GM23338 (cell line): ENCODE measurements around the gene BMAL1. TPM values are rescaled to one million over a fixed set of nuclear protein-coding genes. Genes with fewer than 3 reads are reported as not detected.

Experiments
- ATAC-seq: fragments of 200-7000 bp; cut with Tn5 transposase; 3 replicates; pipeline ENCODE4 v1.9.1; 2020
- DNase-seq: peaks from one replicate; pipeline ENCODE4 v3.0.0-alpha.2; 2015; ENCODE audit warnings: low spot score
- H2AFZ ChIP-seq: fragments of 200-600 bp; sonication (generic); 2 replicates; pipeline ENCODE4 v1.8.0; 2016; ENCODE audit warnings: antibody characterized with exemption, mild to moderate bottlenecking, moderate library complexity
- H3F3A ChIP-seq: fragments of 200-600 bp; sonication (generic); replicated peaks from 2 replicates; pipeline ENCODE4 v1.8.0; 2017; ENCODE audit warnings: antibody characterized with exemption, mixed run types, low read depth
- H3K27ac ChIP-seq: fragments of 200-600 bp; sonication (generic); 2 replicates; pipeline ENCODE4 v1.6.1; 2016; ENCODE audit warnings: low read depth
- H3K27me3 ChIP-seq: fragments of 200-600 bp; sonication (generic); 2 replicates; pipeline ENCODE4 v1.8.0; 2016; ENCODE audit warnings: mild to moderate bottlenecking, mixed run types, moderate library complexity; ENCODE audit not compliant: insufficient read depth
- H3K36me3 ChIP-seq: fragments of 200-600 bp; sonication (generic); 2 replicates; pipeline ENCODE4 v1.8.0; 2016; ENCODE audit warnings: mild to moderate bottlenecking; ENCODE audit not compliant: insufficient read depth
- H3K4me1 ChIP-seq: fragments of 200-600 bp; sonication (generic); 2 replicates; pipeline ENCODE4 v1.8.0; 2016; ENCODE audit warnings: mild to moderate bottlenecking, moderate library complexity; ENCODE audit not compliant: insufficient read depth
- H3K4me2 ChIP-seq: fragments of 200-600 bp; sonication (generic); 2 replicates; pipeline ENCODE4 v1.7.1; 2017; ENCODE audit warnings: mixed run types
- H3K4me3 ChIP-seq: fragments of 200-600 bp; sonication (generic); 2 replicates; pipeline ENCODE4 v1.6.1; 2016; ENCODE audit warnings: mixed run types
- H3K79me2 ChIP-seq: fragments of 200-600 bp; sonication (generic); replicated peaks from 2 replicates; pipeline ENCODE4 v1.8.0; 2017; ENCODE audit warnings: mild to moderate bottlenecking; ENCODE audit not compliant: insufficient read depth
- H3K9me2 ChIP-seq: fragments of 200-600 bp; sonication (generic); 2 replicates; pipeline ENCODE4 v1.8.0; 2017; ENCODE audit not compliant: insufficient read depth
- H4K20me1 ChIP-seq: fragments of 200-600 bp; sonication (generic); replicated peaks from 2 replicates; pipeline ENCODE4 v1.8.0; 2017; ENCODE audit warnings: mild to moderate bottlenecking; ENCODE audit not compliant: insufficient read depth
- H3K27ac Mint-ChIP-seq: 2 replicates; pipeline ENCODE4 v1.8.0; 2020; ENCODE audit warnings: inconsistent platforms, mild to moderate bottlenecking, moderate library complexity, mixed read lengths
- H3K27me3 Mint-ChIP-seq: 3 replicates; pipeline ENCODE4 v1.8.0; 2022; ENCODE audit warnings: low read depth, mild to moderate bottlenecking, moderate library complexity, mixed read lengths, inconsistent platforms; ENCODE audit not compliant: insufficient read depth, poor library complexity
- H3K36me3 Mint-ChIP-seq: 3 replicates; pipeline ENCODE4 v1.8.0; 2021; ENCODE audit warnings: low read depth, mild to moderate bottlenecking, inconsistent platforms, moderate library complexity, mixed read lengths
- H3K4me1 Mint-ChIP-seq: 3 replicates; pipeline ENCODE4 v1.8.0; 2020; ENCODE audit warnings: mild to moderate bottlenecking, inconsistent platforms, mixed read lengths
- H3K4me3 Mint-ChIP-seq: 3 replicates; pipeline ENCODE4 v1.8.0; 2021; ENCODE audit warnings: moderate library complexity, mild to moderate bottlenecking, inconsistent platforms, mixed read lengths
- H3K9me3 Mint-ChIP-seq: 3 replicates; pipeline ENCODE4 v1.8.0; 2020; ENCODE audit warnings: moderate library complexity, mild to moderate bottlenecking, inconsistent platforms, mixed read lengths
- CREB1 ChIP-seq: fragments of 250-450 bp; sonication (Bioruptor Pico); IDR thresholded peaks from 2 replicates; pipeline ENCODE4 v1.5.0; 2020; ENCODE audit warnings: low read depth, mild to moderate bottlenecking, moderate library complexity
- NANOG ChIP-seq: IDR thresholded peaks from 2 replicates; pipeline ENCODE4 v1.6.1; 2016; ENCODE audit warnings: antibody characterized with exemption, borderline replicate concordance
- STAT1 ChIP-seq: IDR thresholded peaks from one replicate; pipeline ENCODE4 v1.6.1; 2016; ENCODE audit warnings: antibody characterized with exemption; ENCODE audit not compliant: unreplicated experiment
- ZNF114 ChIP-seq: fragments of 250-450 bp; sonication (Bioruptor Pico); IDR thresholded peaks from 2 replicates; pipeline ENCODE4 v1.5.0; 2020; ENCODE audit warnings: mild to moderate bottlenecking, moderate library complexity
- ZNF331 ChIP-seq: fragments of 250-450 bp; sonication (Bioruptor Pico); IDR thresholded peaks from 2 replicates; pipeline ENCODE4 v1.5.0; 2020; ENCODE audit warnings: low read depth, mild to moderate bottlenecking, moderate library complexity
- polyA plus RNA-seq: library from polyadenylated mRNA; unstranded; fragments of >200 nt; fragmentation: Nextera tagmentation; extraction: Ambion mirVana; gene quantifications from 2 replicates; pipeline ENCODE4 v1.2.1, GENCODE V29; 2016
- total RNA-seq: library from RNA; depleted of rRNA; stranded (reverse); fragments of >200 nt; shearing (Covaris generic); gene quantifications from 2 replicates; pipeline ENCODE4 v1.2.3, GENCODE V29; 2014
- TF ChIP-seq, protein P1 (sequence below), 2 experiments: fragments of 200-600 bp in 1 of 2; sonication (generic) in 1 of 2; conservative IDR thresholded peaks; 2 replicates each; pipeline versions ENCODE4 v1.5.1 to v1.6.1; 2016 to 2017; ENCODE audit warnings: antibody characterized with exemption in 2 of 2, low read depth in 2 of 2, mild to moderate bottlenecking in 2 of 2, moderate library complexity in 1 of 2
- TF ChIP-seq, protein P2 (sequence below): fragments of 250-450 bp; sonication (Bioruptor Pico); IDR thresholded peaks from 2 replicates; pipeline ENCODE4 v1.5.0; 2020; ENCODE audit warnings: mild to moderate bottlenecking, moderate library complexity

Gene BMAL1
- total and polyA plus RNA-seq, 2 experiments from 2014 or later: 5.1 to 7.2 TPM

DNA sequence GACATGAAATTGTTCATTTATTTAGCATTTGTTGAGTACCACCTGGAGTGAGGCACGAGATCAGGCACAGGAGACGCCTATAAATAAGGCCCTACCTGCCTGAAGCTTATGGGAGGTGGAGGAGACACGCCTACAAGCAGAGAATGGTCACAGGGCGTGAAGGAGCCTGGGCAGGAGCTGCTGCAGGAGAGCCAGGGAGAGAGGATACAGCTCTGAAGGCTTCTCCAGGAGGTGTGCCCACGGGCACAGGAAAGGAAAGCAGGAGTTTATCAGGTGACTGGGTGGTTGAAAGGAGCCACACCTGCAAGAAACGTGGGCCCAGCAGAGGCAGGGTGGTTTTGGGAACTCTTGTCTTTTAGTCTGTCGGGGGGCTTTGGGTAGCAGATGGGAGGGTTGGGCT, 70.3 kb downstream of the BMAL1 start:
- no peaks in the 10 kb centered on the region for H3K36me3 ChIP-seq
- no peaks in the 10 kb centered on the region for H3K4me1 ChIP-seq
- H3K27me3 Mint-ChIP-seq: peaks cover 8% of the 10 kb centered on the region
- no peak overlapping the region for H2AFZ ChIP-seq
- no peaks in the 10 kb centered on the region for H3K9me2 ChIP-seq
- no peaks in the 10 kb centered on the region; the same call in 2 of the 3 replicates for H3K9me3 Mint-ChIP-seq
- H3K79me2 ChIP-seq: no peaks in the 10 kb centered on the region
- TF ChIP-seq ZNF114 (CRISPR knock-in tag) (no peak), NANOG (no peak), STAT1 (no peak), CREB1 (CRISPR knock-in tag) (no peak), ZNF331 (CRISPR knock-in tag) (no peak)
- TF ChIP-seq, protein P1, sequence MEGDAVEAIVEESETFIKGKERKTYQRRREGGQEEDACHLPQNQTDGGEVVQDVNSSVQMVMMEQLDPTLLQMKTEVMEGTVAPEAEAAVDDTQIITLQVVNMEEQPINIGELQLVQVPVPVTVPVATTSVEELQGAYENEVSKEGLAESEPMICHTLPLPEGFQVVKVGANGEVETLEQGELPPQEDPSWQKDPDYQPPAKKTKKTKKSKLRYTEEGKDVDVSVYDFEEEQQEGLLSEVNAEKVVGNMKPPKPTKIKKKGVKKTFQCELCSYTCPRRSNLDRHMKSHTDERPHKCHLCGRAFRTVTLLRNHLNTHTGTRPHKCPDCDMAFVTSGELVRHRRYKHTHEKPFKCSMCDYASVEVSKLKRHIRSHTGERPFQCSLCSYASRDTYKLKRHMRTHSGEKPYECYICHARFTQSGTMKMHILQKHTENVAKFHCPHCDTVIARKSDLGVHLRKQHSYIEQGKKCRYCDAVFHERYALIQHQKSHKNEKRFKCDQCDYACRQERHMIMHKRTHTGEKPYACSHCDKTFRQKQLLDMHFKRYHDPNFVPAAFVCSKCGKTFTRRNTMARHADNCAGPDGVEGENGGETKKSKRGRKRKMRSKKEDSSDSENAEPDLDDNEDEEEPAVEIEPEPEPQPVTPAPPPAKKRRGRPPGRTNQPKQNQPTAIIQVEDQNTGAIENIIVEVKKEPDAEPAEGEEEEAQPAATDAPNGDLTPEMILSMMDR (conservative IDR thresholded peaks at IDR 0.05; ENCODE audit: low read depth in 2 of 2): no peak
- TF ChIP-seq, protein P2, sequence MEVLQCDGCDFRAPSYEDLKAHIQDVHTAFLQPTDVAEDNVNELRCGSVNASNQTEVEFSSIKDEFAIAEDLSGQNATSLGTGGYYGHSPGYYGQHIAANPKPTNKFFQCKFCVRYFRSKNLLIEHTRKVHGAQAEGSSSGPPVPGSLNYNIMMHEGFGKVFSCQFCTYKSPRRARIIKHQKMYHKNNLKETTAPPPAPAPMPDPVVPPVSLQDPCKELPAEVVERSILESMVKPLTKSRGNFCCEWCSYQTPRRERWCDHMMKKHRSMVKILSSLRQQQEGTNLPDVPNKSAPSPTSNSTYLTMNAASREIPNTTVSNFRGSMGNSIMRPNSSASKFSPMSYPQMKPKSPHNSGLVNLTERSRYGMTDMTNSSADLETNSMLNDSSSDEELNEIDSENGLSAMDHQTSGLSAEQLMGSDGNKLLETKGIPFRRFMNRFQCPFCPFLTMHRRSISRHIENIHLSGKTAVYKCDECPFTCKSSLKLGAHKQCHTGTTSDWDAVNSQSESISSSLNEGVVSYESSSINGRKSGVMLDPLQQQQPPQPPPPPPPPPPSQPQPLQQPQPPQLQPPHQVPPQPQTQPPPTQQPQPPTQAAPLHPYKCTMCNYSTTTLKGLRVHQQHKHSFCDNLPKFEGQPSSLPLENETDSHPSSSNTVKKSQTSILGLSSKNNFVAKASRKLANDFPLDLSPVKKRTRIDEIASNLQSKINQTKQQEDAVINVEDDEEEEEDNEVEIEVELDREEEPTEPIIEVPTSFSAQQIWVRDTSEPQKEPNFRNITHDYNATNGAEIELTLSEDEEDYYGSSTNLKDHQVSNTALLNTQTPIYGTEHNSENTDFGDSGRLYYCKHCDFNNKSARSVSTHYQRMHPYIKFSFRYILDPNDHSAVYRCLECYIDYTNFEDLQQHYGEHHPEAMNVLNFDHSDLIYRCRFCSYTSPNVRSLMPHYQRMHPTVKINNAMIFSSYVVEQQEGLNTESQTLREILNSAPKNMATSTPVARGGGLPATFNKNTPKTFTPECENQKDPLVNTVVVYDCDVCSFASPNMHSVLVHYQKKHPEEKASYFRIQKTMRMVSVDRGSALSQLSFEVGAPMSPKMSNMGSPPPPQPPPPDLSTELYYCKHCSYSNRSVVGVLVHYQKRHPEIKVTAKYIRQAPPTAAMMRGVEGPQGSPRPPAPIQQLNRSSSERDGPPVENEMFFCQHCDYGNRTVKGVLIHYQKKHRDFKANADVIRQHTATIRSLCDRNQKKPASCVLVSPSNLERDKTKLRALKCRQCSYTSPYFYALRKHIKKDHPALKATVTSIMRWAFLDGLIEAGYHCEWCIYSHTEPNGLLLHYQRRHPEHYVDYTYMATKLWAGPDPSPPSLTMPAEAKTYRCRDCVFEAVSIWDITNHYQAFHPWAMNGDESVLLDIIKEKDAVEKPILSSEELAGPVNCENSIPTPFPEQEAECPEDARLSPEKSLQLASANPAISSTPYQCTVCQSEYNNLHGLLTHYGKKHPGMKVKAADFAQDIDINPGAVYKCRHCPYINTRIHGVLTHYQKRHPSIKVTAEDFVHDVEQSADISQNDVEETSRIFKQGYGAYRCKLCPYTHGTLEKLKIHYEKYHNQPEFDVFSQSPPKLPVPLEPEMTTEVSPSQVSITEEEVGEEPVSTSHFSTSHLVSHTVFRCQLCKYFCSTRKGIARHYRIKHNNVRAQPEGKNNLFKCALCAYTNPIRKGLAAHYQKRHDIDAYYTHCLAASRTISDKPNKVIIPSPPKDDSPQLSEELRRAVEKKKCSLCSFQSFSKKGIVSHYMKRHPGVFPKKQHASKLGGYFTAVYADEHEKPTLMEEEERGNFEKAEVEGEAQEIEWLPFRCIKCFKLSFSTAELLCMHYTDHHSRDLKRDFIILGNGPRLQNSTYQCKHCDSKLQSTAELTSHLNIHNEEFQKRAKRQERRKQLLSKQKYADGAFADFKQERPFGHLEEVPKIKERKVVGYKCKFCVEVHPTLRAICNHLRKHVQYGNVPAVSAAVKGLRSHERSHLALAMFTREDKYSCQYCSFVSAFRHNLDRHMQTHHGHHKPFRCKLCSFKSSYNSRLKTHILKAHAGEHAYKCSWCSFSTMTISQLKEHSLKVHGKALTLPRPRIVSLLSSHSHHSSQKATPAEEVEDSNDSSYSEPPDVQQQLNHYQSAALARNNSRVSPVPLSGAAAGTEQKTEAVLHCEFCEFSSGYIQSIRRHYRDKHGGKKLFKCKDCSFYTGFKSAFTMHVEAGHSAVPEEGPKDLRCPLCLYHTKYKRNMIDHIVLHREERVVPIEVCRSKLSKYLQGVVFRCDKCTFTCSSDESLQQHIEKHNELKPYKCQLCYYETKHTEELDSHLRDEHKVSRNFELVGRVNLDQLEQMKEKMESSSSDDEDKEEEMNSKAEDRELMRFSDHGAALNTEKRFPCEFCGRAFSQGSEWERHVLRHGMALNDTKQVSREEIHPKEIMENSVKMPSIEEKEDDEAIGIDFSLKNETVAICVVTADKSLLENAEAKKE (CRISPR knock-in tag): no peak
- no peaks in the 10 kb centered on the region for H4K20me1 ChIP-seq
- H3K4me3 Mint-ChIP-seq: no peak overlapping the region
- no peak overlapping the region for H3K27ac ChIP-seq
- H3K4me3 ChIP-seq: no peak overlapping the region
- no peaks in the 10 kb centered on the region for H3F3A ChIP-seq
- H3K36me3 Mint-ChIP-seq: no peaks in the 10 kb centered on the region
- DNase-seq (no peak), ATAC-seq (no peak)
- no peaks in the 10 kb centered on the region for H3K27me3 ChIP-seq
- no peak overlapping the region for H3K4me2 ChIP-seq
- no peak overlapping the region for H3K27ac Mint-ChIP-seq
- peaks cover 8% of the 10 kb centered on the region; the same call in 1 of the 3 replicates for H3K4me1 Mint-ChIP-seq
